A673 (cell line): Measurements from ENCODE around the gene INTS11. TPM values are rescaled to one million over a fixed set of nuclear protein-coding genes. Genes with fewer than 3 reads are reported as not detected.

Experiments used
- BruUV-seq: library from RNA; stranded (reverse); fragments of 400-500 nt; replicated peaks from 2 replicates; lab custom pipeline; 2021; lab: Mats Ljungman, UMichigan
- CTCF ChIA-PET: fragments of 300-600 bp; sonication (Branson Sonifier 250); formaldehyde crosslinking; loops from one replicate; lab custom pipeline; 2022; ENCODE audit warnings: antibody characterized with exemption; lab: Charles Lee
- POLR2A ChIA-PET: fragments of 300-600 bp; sonication (Branson Sonifier 250); formaldehyde crosslinking; loops from one replicate; lab custom pipeline; 2022; ENCODE audit warnings: antibody characterized with exemption; ENCODE audit not compliant: low non-redundant PET; lab: Charles Lee
- DNase-seq: peaks from one replicate; pipeline ENCODE4 v3.0.0-alpha.2; 2015; ENCODE audit warnings: low spot score
- H3K27ac ChIP-seq: fragments of 200-600 bp; sonication (generic); 2 replicates; pipeline ENCODE4 v1.5.1; 2016; ENCODE audit warnings: mixed run types, low read depth, mild to moderate bottlenecking, mixed read lengths, antibody characterized with exemption, low read length; ENCODE audit not compliant: poor library complexity, severe bottlenecking
- H3K27me3 ChIP-seq: fragments of 200-600 bp; sonication (generic); replicated peaks from 2 replicates; pipeline ENCODE4 v1.6.1; 2017; ENCODE audit warnings: mixed run types, low read depth, mild to moderate bottlenecking, mixed read lengths, antibody characterized with exemption, low read length; ENCODE audit not compliant: insufficient read depth, poor library complexity
- H3K36me3 ChIP-seq: fragments of 200-600 bp; sonication (generic); 2 replicates; pipeline ENCODE4 v1.6.1; 2016; ENCODE audit warnings: mixed run types, mild to moderate bottlenecking, mixed read lengths, antibody characterized with exemption, low read length; ENCODE audit not compliant: insufficient read depth, poor library complexity, severe bottlenecking
- H3K4me1 ChIP-seq: fragments of 200-600 bp; sonication (generic); 2 replicates; pipeline ENCODE4 v1.6.1; 2017; ENCODE audit warnings: mixed run types, mild to moderate bottlenecking, mixed read lengths, antibody characterized with exemption, low read length; ENCODE audit not compliant: insufficient read depth, poor library complexity, severe bottlenecking
- H3K4me3 ChIP-seq: fragments of 200-600 bp; sonication (generic); 2 replicates; pipeline ENCODE4 v1.5.1; 2016; ENCODE audit warnings: low read depth, mixed run types, mild to moderate bottlenecking, mixed read lengths, low read length; ENCODE audit not compliant: poor library complexity, severe bottlenecking
- H3K9me3 ChIP-seq: fragments of 200-600 bp; sonication (generic); 2 replicates; pipeline ENCODE4 v1.6.1; 2016; ENCODE audit warnings: mixed run types, low read depth, mild to moderate bottlenecking, mixed read lengths, antibody characterized with exemption, low read length; ENCODE audit not compliant: poor library complexity, severe bottlenecking
- CTCF ChIP-seq: fragments of 300-800, 200-600 bp; sonication (generic); conservative IDR thresholded peaks from 2 replicates; pipeline ENCODE4 v1.5.1; 2017; ENCODE audit warnings: low read depth, mild to moderate bottlenecking, antibody characterized with exemption, low read length, moderate library complexity, mixed read lengths
- EZH2 ChIP-seq: fragments of 200-600 bp; sonication (generic); IDR thresholded peaks from 2 replicates; pipeline ENCODE4 v1.6.1; 2017; ENCODE audit warnings: borderline replicate concordance, low read depth, mild to moderate bottlenecking, mixed read lengths, antibody characterized with exemption, low read length; ENCODE audit not compliant: poor library complexity, severe bottlenecking
- intact Hi-C: fragments of 100-400 bp; cut with micrococcal nuclease; formaldehyde crosslinking; loops from one replicate; pipeline ENCODE4 v1.10.0; 2022; ENCODE audit not compliant: unreplicated experiment
- total RNA-seq: library from RNA; stranded (reverse); gene quantifications from 2 replicates; pipeline ENCODE4 v1.2.3, GENCODE V29; 2021

Gene INTS11
- total RNA-seq, 1 experiment from 2014 or later, result 156 TPM

GRCh38 chr1:1314237-1314586, 10.2 kb downstream of the INTS11 start:
- Histone ChIP-seq H3K27ac (no peak overlapping the region), H3K36me3 (peaks cover 54% of the 10 kb centered on the region), H3K27me3 (no peaks in the 10 kb centered on the region), H3K9me3 (no peaks in the 10 kb centered on the region), H3K4me3 (no peak overlapping the region), H3K4me1 (peaks cover 23% of the 10 kb centered on the region)
- no peak for TF ChIP-seq CTCF
- TF ChIP-seq EZH2, result no peak
- intact Hi-C loops, result no loop called here
- no peak for DNase-seq
- no TSS peak for BruUV-seq
- ChIA-PET CTCF (no interaction called here), POLR2A (no interaction called here)

- H3K36me3 ChIP-seq, result peaks cover 49% of the 10 kb centered on the region
- no TSS peak for BruUV-seq
Observed at GRCh38 chr1:1313500-1314236, 10.8 kb downstream of the INTS11 start.

GRCh38 chr1:1312450-1313314, 11.8 kb downstream of the INTS11 start:
- TSS peak; percentile 19 for BruUV-seq
- intact Hi-C loops, result no loop called here
- no peaks in the 10 kb centered on the region for H3K27me3 ChIP-seq
- CTCF ChIA-PET, result no interaction called here
- no peak for TF ChIP-seq CTCF
- no peak for TF ChIP-seq EZH2
- H3K4me1 ChIP-seq, result peaks cover 13% of the 10 kb centered on the region
- no peak for DNase-seq
- no peak overlapping the region for H3K4me3 ChIP-seq
- peaks cover 41% of the 10 kb centered on the region for H3K36me3 ChIP-seq
- no peaks in the 10 kb centered on the region for H3K9me3 ChIP-seq
- no peak overlapping the region for H3K27ac ChIP-seq
- POLR2A ChIA-PET, result no interaction called here

More at GRCh38 chr1:1313500-1314236, 10.8 kb downstream of the INTS11 start:
- H3K27ac ChIP-seq, result no peak overlapping the region
- ChIA-PET CTCF (no interaction called here), POLR2A (no interaction called here)
- no peaks in the 10 kb centered on the region for H3K9me3 ChIP-seq
- H3K4me3 ChIP-seq, result no peak overlapping the region
- H3K27me3 ChIP-seq, result no peaks in the 10 kb centered on the region
- H3K4me1 ChIP-seq, result peaks cover 22% of the 10 kb centered on the region
- intact Hi-C loops, result no loop called here
- TF ChIP-seq EZH2 (no peak), CTCF (no peak)
- DNase-seq, result no peak
